HepG2 (cell line): ENCODE data around the gene IMPG2.

Experiments
- DMAP1 ChIP-seq: IDR thresholded peaks from 2 replicates; pipeline ENCODE4 v1.6.1; 2016
- PHF20 ChIP-seq: sonication (generic); formaldehyde crosslinking; IDR thresholded peaks from 2 replicates; pipeline ENCODE4 v1.5.0; 2020; ENCODE audit warnings: mild to moderate bottlenecking, missing genetic modification reagents
- POLR2A ChIP-seq, 2 experiments: IDR thresholded peaks; 2 replicates each; pipeline ENCODE4 v1.6.1; 2011; ENCODE audit warnings: low read depth in 2 of 2, low read length in 2 of 2, mild to moderate bottlenecking in 1 of 2, moderate library complexity in 1 of 2; ENCODE audit not compliant: insufficient read depth in 1 of 2
- SCMH1 ChIP-seq: sonication (generic); formaldehyde crosslinking; IDR thresholded peaks from 2 replicates; pipeline ENCODE4 v1.9.0; 2021; ENCODE audit warnings: missing genetic modification reagents, mild to moderate bottlenecking, borderline replicate concordance
- SMAD1 ChIP-seq: sonication (generic); formaldehyde crosslinking; IDR thresholded peaks from 2 replicates; pipeline ENCODE4 v1.4.0; 2020; ENCODE audit warnings: missing genetic modification reagents, low read depth, mild to moderate bottlenecking, borderline replicate concordance
- ZNF12 ChIP-seq: sonication (generic); formaldehyde crosslinking; IDR thresholded peaks from 2 replicates; pipeline ENCODE4 v1.5.0; 2020; ENCODE audit warnings: missing genetic modification reagents
- ZNF335 ChIP-seq: sonication (generic); formaldehyde crosslinking; IDR thresholded peaks from 2 replicates; pipeline ENCODE4 v1.4.0; 2020; ENCODE audit warnings: missing genetic modification reagents
- ZNF713 ChIP-seq: sonication (generic); formaldehyde crosslinking; IDR thresholded peaks from 2 replicates; pipeline ENCODE4 v1.4.0; 2020; ENCODE audit warnings: mild to moderate bottlenecking, missing genetic modification reagents
- ZZZ3 ChIP-seq: sonication (generic); formaldehyde crosslinking; IDR thresholded peaks from 2 replicates; pipeline ENCODE4 v1.4.0; 2020; ENCODE audit warnings: missing genetic modification reagents, mild to moderate bottlenecking, borderline replicate concordance
- TF ChIP-seq, protein P1 (sequence below): sonication (generic); formaldehyde crosslinking; IDR thresholded peaks from 2 replicates; pipeline ENCODE4 v1.5.0; 2020; ENCODE audit warnings: mild to moderate bottlenecking, missing genetic modification reagents, moderate library complexity
- TF ChIP-seq, protein P2 (sequence below): sonication (generic); formaldehyde crosslinking; IDR thresholded peaks from 2 replicates; pipeline ENCODE4 v1.5.1; 2020; ENCODE audit warnings: mild to moderate bottlenecking, missing genetic modification reagents, moderate library complexity
- TF ChIP-seq, protein P3 (sequence below): sonication (generic); formaldehyde crosslinking; IDR thresholded peaks from 2 replicates; pipeline ENCODE4 v1.4.0; 2020; ENCODE audit warnings: missing genetic modification reagents, mild to moderate bottlenecking, borderline replicate concordance

DNA sequence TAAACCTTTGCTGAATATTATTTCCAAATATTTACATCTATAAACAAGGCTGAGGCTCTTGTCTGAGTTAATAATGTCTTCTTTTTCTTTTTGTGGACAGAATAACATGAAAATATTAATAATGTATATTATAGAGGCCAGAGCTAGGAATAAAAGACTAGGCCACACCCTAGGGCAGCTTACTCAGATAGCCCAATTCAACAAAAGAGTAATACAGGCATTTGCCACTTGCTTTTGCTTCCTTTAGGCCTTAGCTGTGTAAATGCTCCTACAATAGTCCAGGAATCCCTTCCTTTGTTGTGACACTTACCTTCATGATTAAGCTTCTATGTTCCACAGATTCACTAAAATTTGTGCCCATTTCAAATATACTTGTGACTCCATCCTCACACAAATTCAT lies 16.5 kb downstream of the IMPG2 start:
- TF ChIP-seq, protein P1, sequence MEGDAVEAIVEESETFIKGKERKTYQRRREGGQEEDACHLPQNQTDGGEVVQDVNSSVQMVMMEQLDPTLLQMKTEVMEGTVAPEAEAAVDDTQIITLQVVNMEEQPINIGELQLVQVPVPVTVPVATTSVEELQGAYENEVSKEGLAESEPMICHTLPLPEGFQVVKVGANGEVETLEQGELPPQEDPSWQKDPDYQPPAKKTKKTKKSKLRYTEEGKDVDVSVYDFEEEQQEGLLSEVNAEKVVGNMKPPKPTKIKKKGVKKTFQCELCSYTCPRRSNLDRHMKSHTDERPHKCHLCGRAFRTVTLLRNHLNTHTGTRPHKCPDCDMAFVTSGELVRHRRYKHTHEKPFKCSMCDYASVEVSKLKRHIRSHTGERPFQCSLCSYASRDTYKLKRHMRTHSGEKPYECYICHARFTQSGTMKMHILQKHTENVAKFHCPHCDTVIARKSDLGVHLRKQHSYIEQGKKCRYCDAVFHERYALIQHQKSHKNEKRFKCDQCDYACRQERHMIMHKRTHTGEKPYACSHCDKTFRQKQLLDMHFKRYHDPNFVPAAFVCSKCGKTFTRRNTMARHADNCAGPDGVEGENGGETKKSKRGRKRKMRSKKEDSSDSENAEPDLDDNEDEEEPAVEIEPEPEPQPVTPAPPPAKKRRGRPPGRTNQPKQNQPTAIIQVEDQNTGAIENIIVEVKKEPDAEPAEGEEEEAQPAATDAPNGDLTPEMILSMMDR (CRISPR knock-in tag): no peak
- no peak for TF ChIP-seq ZZZ3
- no peak for TF ChIP-seq ZNF713 (CRISPR knock-in tag)
- TF ChIP-seq, protein P2, sequence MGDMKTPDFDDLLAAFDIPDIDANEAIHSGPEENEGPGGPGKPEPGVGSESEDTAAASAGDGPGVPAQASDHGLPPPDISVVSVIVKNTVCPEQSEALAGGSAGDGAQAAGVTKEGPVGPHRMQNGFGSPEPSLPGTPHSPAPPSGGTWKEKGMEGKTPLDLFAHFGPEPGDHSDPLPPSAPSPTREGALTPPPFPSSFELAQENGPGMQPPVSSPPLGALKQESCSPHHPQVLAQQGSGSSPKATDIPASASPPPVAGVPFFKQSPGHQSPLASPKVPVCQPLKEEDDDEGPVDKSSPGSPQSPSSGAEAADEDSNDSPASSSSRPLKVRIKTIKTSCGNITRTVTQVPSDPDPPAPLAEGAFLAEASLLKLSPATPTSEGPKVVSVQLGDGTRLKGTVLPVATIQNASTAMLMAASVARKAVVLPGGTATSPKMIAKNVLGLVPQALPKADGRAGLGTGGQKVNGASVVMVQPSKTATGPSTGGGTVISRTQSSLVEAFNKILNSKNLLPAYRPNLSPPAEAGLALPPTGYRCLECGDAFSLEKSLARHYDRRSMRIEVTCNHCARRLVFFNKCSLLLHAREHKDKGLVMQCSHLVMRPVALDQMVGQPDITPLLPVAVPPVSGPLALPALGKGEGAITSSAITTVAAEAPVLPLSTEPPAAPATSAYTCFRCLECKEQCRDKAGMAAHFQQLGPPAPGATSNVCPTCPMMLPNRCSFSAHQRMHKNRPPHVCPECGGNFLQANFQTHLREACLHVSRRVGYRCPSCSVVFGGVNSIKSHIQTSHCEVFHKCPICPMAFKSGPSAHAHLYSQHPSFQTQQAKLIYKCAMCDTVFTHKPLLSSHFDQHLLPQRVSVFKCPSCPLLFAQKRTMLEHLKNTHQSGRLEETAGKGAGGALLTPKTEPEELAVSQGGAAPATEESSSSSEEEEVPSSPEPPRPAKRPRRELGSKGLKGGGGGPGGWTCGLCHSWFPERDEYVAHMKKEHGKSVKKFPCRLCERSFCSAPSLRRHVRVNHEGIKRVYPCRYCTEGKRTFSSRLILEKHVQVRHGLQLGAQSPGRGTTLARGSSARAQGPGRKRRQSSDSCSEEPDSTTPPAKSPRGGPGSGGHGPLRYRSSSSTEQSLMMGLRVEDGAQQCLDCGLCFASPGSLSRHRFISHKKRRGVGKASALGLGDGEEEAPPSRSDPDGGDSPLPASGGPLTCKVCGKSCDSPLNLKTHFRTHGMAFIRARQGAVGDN (CRISPR knock-in tag): no peak
- TF ChIP-seq SMAD1 (CRISPR knock-in tag): no peak
- TF ChIP-seq ZNF335: no peak
- no peak for TF ChIP-seq ZNF12
- TF ChIP-seq PHF20: no peak
- TF ChIP-seq, protein P3, sequence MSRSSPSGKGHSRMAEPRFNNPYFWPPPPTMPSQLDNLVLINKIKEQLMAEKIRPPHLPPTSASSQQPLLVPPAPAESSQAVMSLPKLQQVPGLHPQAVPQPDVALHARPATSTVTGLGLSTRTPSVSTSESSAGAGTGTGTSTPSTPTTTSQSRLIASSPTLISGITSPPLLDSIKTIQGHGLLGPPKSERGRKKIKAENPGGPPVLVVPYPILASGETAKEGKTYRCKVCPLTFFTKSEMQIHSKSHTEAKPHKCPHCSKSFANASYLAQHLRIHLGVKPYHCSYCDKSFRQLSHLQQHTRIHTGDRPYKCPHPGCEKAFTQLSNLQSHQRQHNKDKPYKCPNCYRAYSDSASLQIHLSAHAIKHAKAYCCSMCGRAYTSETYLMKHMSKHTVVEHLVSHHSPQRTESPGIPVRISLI: no peak
- TF ChIP-seq DMAP1 (CRISPR knock-in tag): no peak
- TF ChIP-seq POLR2A (IDR thresholded peaks at IDR 0.05; ENCODE audit: insufficient read depth in 1 of 2, low read depth in 2 of 2, low read length in 2 of 2): no peak
- TF ChIP-seq SCMH1: no peak
